Stimulated activated CD8-positive, alpha-beta memory T cell treated with anti-CD3 and anti-CD28 coated beads, Interleukin-7, amount 100 ng/mL, for 24 hours (primary cell): ENCODE measurements around the gene RBP2.

ENCODE experiments used
- DNase-seq: peaks from one replicate; pipeline ENCODE4 v3.0.0-alpha.2; 2020; ENCODE audit warnings: low read depth

The RBP2 gene

DNA sequence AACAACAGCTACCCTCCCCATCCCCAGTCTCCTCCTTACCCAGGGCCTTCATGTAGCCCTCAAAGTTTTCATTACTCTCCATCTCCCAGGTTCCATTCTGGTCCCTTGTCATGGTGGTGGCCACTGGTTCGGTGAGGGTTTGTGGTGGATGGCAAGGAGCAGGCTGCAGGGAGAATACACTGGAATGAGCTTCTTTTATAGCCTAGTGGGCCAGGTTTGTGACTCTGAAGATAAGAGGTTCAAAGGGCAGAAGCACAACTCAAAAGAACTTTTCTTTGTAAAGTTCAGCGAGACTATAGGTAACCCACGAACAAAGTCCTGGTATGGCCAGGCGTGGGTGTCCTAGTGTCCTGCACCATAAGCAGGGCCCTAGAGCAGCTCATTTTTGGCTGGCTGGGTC lies at the start of gene RBP2:
TSS of gene RBP2 (minus strand) at position 169 of the 400 bp plus-strand sequence. CDS start at position 112, 57 bp downstream.
- DNase-seq: no peak

DNA sequence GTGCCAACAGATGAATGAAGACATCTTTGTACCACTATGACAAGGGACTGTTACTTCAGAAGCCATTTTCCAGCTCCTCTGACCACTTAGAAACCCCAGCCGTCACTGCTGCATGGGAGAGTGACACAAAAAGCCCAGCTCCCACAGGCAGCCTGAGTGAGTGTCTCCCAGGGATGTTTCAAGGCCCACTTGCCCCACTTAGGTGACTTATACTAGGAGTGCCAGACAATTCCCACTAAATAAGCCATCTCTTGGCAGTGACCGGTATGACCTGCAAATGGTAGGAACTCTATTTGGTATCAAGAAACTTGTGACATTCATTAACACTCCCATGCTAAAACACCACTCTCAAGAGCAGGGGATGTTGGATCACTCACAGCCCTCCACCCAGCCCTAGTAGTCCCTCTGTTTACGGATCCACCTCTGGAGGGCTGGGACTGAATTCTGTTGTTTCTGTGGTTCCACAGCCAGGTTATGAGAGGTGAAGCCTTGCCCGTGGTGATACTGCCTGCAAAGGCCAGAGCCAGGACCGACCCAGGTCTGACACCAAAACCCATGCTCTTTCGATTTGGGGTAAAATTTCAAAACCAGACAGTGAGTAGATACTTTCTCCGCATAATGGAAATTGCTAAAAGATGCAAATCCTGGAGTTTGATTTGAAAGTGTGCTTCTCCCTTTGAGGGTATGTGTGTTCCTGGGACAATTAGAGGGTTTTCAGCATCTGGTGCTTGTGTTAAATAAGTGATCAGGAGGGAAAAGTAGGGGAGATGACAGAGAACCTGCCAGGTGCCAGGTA lies 48.7 kb upstream of the RBP2 start:
- no peak for DNase-seq

DNA sequence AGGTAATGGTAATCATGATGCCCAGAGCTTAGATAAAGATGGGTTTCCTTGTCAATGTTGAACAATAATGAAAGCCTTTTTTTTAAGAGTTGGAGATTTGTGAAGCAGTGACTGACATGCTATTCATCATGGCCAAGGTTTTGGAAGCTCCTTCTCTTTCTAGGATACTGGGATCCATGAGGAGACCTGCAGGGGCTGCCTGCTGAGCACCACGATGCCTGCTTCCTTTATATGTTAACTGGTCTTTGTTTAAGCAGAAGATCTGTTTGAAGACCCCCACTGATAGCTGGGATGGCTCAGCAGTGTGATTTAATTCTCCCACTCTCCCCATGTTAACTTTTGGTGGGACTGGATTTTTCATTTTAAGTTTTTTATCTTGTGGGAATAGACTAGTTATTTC lies 47.4 kb upstream of the RBP2 start:
- no peak for DNase-seq

DNA sequence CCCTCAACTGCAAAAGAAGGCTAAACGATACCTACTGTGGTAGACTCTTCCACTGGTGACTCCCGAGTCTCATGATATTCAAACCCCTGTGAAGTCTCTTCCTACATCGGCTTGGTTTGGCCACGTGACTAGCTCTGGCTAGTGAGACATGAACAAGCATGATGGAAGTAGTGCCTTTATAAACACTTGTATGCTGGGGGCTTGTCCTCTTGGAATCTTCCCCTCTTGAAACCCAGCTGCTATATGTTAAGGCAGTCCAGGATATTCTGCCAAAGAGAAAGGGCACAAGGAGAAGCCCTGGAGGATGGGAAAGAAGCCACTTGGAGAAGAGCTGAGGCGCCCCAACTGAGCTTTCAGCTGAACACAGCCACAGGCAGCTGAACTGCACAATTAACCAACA lies 46.9 kb upstream of the RBP2 start:
- no peak for DNase-seq

DNA sequence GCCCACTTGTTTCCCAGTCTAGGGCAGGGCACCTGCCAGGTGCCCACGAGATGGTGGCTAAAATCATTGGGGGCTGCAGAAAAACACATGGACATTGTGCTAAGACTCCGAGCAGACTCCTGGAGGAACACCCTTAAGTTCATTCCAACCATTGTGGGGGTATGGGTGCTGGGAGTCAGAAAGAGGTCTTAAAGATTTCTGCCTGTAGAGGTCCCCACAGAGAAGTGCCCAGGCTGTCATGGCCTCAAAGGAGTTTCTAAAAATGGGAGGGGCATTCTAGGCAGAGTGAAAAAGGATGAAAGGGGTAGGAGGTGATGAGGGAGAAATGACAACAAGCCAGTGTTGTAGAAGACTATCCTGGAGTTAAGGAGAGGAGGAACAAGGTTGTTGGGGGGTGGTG lies 46.1 kb upstream of the RBP2 start:
- DNase-seq: no peak

DNA sequence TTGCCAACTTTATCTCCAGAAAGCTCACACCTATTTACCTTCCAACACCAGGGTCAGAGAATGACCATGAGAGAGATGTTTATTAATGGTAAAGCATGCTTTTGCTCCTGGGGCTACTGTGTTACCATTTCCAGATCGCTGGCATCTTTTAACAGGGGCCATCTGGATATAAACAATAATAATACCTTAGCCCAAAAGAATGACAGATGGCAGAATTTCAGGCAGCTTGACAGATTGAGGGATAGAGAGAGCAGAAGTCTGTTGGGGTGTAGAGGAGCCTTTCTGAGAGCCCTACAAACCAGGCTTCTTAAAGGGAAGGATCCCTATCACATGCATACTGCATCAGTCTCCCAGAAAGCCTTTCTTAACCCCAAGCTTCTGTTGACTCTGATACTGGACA lies 45.5 kb upstream of the RBP2 start:
- DNase-seq: no peak

DNA sequence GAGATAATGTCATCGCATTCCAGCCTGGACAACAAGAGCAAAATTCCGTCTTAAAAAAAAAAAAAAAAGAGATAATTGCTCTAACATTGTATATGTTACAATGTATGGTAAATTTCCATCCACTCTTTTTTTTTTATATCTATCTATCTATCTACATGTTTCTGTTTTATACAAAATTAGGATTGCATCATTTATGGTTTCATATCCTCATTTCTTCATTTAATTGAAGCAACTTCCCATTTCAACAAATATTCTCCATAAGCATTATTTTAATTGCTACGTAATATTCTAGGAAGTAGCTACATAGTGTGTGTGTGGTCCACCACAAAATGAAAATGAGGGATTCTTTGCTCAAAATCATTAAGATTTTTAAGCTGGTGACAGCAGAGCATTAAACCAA lies 44.8 kb upstream of the RBP2 start:
- no peak for DNase-seq

DNA sequence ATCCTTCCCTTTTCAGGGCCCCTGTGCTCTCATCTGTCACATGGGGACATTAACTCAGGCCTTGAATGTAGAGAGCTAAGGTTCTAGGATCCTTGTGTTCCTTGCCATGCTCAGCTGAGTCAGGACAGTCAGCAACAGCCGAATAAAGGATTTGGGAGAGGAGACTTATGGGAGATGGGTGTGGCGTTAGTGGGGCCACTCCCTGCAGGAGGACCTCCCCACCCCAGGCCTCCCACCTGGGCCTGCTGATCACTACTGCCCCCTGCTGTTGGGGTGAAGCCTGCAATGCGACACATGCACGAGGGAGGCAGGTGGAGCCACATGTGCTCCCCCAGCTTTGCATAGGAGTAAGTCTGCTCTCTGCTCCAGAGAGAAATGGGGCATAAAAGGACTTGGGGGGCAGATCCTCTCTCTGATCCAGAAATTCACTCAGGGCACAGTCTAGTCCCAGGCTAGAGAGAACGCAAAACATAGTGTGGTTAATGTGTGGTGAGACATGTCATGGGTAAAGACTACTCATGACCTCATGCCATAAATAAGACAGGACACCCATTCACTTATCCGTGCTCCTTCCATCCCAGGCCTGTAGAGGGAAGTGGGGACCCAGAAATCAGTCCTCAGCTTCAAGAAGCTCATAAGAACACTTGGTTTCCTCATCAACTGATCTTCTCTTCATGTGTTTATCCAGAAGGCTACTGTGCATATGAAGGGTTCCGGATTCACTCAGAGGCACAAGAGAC lies 43.9 kb upstream of the RBP2 start:
- DNase-seq: no peak

DNA sequence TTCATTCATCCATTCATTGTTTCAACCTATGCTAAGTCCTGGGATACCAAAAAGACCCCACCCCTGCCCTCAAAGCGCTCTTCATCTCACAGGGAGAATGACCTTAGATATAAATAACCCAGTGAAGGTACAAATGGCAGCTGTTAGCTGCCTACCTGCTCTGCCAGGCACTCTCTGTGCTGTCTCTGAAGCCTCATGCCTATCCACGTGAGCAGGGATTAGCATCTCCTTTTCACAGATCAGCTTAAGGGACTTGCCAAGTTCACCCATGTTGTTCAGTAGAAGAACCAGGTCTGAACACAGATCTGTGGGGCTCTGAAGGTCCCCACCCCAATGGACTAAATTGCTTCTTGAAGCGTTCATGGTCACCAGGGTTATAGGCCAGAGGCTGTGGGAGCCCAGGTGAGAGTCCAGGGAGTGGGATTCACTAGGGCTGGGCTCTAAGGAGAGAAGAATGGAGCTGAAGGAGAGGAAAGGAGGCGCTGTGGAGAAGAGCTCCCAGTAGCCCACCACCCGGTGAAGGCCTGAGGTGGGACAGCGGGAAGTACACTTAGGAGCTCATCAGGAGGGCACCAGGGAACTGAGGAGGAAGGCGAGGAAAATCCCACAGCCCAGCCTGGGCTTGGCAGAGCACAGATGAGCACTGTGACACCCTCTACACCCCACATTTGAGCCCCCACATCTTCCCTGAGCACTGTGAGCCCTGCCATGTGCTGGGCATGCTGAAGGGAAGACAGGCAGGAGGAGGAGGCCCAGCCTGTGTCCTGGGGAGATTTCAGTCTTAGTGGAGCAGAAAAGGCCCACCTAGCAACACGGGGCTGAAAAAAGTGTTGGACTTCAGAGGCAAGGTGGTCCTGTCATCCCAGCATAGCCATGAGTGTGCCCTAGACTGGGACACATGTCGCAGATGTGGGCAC lies 42.9 kb upstream of the RBP2 start:
- DNase-seq: no peak

DNA sequence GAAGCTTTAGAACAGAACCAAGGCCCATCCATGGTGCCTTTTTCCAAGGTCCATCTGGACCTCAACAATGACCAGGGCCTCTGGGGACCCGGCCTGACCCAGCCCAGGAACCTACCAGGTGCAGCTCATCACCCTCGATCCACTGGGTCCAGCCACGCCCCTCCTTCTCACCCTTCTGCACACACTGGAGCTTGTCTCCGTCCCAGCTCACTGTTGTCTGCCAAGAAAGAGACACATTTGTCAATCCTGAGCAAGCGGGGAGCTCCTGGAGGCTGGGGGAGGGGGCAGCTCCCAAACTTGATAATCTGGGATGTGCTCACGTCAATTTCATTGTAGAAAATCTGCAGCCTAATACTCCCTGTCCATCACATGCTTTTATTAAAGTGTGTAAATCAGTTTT lies 42.0 kb upstream of the RBP2 start:
- DNase-seq: no peak

DNA sequence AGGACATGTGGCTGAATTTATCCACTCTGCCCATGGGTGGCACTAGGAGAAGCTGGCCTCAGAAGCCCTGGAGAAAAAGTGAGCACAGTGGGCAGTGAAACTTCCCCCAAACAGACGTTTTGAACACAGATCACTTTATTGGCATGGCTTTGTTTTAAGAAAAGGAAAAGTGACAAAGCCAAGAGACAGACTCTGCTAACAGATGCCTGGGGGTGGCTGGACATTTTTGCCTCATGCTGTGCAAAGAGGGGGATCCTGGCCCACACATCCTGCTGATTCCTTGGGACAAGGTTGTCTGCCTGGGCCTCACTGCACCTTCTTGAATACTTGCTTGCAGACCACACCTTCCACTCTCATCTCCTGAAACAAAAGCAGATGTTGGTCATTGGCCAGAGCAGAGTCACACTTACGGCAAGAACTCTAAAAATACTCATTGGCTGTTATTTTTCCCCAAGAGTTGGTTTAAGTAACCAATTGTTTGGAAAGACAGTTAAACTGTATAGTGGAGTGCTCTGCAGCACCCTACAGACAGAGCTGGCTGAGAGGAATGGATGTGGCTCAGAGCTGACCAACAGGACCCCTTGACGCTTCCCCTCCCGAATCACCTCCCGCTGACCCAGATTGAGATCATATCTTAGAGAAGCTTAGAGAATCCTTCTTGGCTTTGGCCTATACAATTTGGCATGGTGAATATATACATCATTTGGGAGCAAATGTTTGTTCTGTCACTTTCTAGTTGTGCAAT lies 41.2 kb upstream of the RBP2 start:
- no peak for DNase-seq

DNA sequence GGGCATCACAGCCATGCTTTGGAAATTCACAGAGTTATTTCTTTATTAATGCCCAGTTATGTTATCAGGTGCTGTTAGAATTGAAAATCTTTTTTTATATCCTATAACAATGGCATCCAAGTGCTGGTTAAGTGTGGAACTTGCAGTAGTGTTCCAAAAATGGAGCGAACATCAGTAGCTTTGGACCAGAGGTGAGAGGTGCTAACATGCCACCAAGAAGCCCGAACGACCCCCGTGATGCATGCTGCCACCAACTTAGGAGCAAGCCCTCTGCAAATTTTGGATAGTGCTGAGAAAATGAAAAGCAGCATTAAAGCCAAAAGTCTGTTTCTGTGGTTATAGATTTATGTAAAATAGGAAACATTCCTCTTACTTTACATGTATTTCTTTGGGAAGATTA lies 38.4 kb upstream of the RBP2 start:
- DNase-seq: no peak

DNA sequence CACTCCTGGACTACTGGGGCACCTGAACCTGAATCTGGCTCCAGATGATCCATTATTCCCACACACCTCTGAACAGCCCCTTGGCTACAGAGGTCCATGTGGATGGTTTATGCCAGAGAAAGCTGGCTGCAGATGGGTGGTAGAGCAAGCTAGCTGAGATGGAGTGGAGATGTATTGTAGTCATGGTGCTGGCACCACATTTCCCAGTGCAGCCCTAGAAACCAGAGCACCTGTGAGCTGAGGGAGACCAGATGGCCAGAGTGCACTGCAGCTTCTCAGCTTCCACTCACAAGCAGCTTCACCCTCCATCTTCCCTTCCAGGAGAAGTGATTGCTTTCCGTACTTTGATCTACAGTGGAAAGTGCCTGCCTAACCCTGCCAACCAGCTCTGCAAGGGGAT lies 33.3 kb upstream of the RBP2 start:
- no peak for DNase-seq

DNA sequence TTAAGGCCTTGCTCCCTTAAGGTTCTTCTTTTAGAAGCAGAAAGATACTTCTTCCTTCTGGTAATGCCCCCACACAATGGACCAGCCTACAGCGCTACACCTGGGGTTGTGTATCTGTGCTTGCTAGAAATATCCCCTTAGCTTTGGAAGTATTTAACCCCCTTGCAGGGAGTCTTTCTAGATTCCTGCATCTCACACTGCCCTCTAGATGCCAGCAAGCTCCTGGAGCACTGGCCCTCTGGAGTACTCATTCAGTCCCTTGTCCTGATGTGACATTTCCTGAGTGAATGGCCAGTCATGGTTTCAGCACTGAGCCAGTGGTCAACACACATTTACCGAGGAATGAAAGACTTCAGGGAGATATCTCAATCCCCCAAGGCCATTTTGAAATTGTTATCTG lies 30.4 kb upstream of the RBP2 start:
- no peak for DNase-seq

DNA sequence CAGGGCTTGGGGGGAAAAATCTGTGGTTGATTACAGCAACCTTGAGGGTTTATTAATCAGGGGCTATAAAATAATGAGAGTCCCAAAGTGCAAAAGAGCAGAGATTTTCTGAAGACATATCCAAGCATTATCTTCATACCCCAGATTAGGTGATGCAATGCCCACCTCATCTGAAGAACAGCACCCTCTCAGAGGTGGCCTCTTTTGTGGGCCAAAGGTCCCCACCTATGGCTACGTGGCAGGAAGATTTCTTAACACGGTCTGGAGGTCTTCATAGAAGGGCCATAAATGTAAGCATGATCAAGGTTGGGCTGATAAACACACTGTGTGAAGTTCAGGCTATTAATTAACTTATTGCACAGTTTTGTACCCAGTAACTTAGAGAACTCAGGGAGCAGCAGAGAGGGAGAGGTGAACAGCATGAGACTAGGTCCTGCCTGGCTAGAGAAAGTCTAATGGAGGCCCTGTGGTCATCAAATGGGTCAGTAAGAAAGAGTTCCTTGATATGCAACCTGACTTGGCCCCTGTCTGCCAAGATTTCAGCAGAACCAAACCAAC lies 29.6 kb upstream of the RBP2 start:
- DNase-seq: no peak

DNA sequence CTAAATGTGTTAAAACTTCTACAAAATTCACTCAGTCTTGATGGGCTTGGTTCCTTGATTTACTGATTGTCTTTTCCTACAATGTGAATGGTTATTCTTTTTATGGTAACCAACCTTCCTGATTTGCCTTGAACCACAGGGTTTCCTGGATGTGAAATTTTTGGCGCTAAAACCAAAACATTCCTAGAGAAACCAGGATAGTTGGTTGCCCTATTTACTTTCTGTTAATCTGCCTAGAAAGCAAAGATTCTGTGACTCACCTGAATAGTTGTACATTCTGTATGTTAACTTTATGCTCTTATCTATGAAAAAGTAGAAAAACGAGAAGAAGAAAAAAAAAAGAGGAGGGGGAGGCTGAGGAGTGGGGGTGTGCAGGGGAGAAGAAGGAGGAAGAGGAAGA lies 23.2 kb upstream of the RBP2 start:
- DNase-seq: no peak

DNA sequence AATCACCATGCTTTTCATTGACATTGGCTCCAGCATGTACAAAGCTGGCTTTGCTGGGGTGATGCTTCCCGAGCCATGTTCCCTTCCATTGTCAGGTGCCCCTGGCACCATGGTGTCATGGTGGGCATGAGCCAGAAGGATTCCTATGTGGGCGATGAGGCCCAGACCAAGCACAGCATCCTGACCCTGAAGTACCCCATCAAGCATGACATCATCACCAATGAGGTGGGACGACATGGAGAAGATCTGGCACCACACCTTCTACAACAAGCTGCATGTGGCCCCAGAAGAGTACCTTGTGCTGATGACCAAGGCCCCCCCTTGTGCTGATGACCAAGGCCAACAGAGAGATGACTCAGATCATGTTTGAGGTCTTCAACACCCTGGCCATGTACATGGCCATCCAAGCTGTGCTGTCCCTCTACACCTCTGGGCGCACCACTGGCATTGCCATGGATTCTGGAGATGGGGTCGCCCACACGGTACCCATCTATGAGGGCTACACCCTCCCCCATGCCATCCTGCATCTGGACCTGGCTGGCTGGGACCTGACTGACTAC lies 17.6 kb upstream of the RBP2 start:
- DNase-seq: no peak

DNA sequence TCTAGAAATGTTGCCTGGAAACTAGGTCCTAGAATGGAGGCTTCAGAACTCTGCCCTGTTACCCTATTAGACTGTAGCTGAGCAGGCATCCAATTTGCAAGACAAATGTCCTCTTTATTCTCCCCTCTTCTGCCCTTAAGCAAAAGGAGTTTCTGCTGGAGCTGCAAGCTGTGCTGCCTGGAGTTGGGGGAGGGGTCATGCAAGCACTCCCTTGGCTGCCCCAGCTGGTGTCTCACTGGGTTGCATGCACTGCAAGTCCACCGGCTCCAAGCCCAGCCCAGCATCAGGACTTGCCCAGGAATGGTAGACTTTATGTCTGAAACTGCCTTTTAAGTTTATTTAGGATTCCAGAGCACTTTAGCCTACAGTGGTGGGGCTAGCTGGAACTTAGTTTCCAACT lies 15.7 kb upstream of the RBP2 start:
- no peak for DNase-seq

DNA sequence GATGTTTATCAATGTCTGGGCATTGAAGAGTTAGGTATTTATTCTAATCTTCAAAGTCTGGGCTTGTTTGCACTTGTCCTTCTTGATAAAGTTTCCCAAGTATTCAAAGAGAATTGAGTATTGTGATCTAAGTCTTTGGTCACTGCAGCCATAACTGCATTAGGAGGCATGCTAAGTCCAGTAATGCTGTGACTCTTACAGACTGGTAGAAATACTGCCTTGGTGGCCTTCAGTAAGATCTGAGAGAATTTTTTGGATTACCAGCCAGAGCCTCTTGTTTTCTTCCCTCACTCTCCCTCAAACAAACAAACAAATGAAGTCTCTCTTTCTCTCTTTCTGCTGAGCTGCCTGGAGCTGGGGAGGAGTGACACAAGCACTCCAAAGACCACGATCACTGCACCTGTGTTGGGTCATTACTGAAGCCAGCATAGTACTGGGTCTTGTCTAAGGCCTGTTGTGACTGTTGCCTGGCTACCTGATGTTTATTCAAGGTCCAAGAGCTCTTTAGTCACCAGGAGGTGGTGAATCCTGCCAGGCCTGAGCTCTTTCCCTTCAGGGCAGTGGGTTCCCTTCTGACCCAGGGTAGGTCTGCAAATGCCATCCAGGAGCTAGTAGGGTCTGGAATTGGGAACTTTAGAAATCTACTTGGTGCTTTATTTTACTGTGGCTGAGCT lies 14.8 kb upstream of the RBP2 start:
- DNase-seq: no peak

DNA sequence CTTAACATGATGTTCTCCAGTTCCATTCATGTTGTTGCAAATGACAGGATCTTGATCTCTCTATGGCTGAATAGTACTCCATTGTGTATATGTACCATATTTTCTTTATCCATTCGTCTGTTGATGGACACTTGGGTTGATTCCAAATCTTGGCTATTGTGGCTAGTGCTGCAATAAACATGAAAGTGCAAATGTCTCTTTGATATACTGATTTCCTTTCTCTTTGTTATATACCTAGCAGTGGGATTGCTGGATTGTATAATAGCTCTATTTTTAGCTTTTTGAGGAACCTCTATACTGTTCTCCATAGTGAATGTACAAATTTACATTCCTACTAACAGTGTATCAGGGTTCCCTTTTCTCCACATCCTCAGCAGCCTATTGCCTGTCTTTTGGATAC lies 5.9 kb upstream of the RBP2 start:
- no peak for DNase-seq

DNA sequence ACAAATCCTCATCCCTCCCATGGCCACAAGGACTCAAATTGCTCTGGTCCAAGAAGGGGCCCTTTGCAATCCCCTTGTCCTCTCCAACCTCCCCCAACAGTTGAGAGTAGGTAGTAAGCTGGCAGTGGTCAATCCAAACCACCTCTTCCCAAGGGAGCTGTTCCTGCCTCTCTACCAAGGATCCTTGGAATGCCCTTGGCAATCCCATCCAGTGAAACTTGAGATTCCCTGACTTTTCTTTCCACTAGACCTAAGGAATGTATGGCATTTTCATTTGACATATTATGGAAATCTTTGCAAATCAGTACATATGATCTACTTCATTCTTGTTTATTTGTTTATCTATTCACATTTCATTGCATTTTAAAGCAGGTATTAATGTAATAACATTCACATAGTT lies 4.8 kb upstream of the RBP2 start:
- no peak for DNase-seq
